ENCODE results near the gene ERO1A. TPM values are rescaled to one million over a fixed set of nuclear protein-coding genes. Genes with fewer than 3 reads are reported as not detected.

ERO1A gene
- 169 and 272 TPM in 2 replicates for total RNA-seq

GRCh38 chr14:52695481-52696091, at the start of gene ERO1A:
ERO1A (minus strand) TSS chr14:52695558; CDS start chr14:52695481, 77 bp downstream.

GRCh38 chr14:52729925-52730708, 34.8 kb upstream of the ERO1A start, which contains the start of gene STYX:
STYX (plus strand) TSS chr14:52730166; CDS start chr14:52730475, 309 bp downstream.

GRCh38 chr14:52706724-52707706, 11.7 kb upstream of the ERO1A start, which contains the start of gene PSMC6:
PSMC6 (plus strand) TSS chr14:52707200; CDS start chr14:52707220, 20 bp downstream.

Other genes with a start within 250 kb of the ERO1A start
- 0.88 and 1.5 TPM in 2 replicates for gene TXNDC16, start 143.1 kb downstream of the ERO1A start, total RNA-seq
- 0.59 and 0.60 TPM in 2 replicates for gene GPR137C, start 142.7 kb downstream of the ERO1A start, total RNA-seq
- 113 and 159 TPM in 2 replicates for gene PSMC6, start 11.6 kb upstream of the ERO1A start, total RNA-seq
- 18.4 and 24.8 TPM in 2 replicates for gene STYX, start 34.6 kb upstream of the ERO1A start, total RNA-seq
- 21.4 and 45.8 TPM in 2 replicates for gene GNPNAT1, start 96.0 kb upstream of the ERO1A start, total RNA-seq

Measured in smooth muscle cell of the umbilical artery (primary cell).